Stomach (tissue), 4 donors: Measurements from ENCODE around the gene WDR7.

Experiments used
- POLR2A ChIP-seq, 4 donors: fragments of 450-650 bp; IDR thresholded peaks; one replicate each; pipeline ENCODE4 v1.6.1; 2016; ENCODE audit warnings: antibody characterized with exemption in 4 of 4, control low read depth in 2 of 4, mild to moderate bottlenecking in 1 of 4, moderate library complexity in 1 of 4
- TF ChIP-seq, protein P1 (sequence below), 7 experiments: fragments of 450-650 bp in 4 of 7; fragments of 200-600 bp in 3 of 7; sonication (generic) in 3 of 7; IDR thresholded peaks; one replicate each; pipeline ENCODE4 v1.5.1; 2016 to 2019; ENCODE audit warnings: antibody characterized with exemption in 7 of 7, control low read depth in 2 of 7, mild to moderate bottlenecking in 1 of 7

DNA sequence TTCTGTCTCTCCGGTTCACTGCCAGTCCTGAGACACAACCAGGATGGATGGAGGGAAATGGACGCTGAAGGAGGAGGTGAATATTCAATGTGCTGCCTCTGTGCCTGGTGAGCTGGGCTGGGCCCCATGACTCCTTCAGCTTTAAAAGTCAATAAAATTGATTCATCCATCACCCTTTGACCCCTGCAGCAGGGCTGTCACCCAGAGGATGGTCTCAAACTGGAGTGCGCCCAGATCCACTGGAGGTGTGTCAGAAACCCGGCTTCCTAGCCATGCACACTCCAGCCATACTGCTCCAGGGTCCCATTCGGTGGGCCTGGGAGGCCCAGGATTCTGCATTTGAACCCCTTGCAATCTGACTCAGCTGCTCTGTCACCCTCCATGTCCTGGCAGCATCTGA, 401.6 kb downstream of the WDR7 start:
- TF ChIP-seq POLR2A (IDR thresholded peaks at IDR 0.05) = no peak
- TF ChIP-seq, protein P1, sequence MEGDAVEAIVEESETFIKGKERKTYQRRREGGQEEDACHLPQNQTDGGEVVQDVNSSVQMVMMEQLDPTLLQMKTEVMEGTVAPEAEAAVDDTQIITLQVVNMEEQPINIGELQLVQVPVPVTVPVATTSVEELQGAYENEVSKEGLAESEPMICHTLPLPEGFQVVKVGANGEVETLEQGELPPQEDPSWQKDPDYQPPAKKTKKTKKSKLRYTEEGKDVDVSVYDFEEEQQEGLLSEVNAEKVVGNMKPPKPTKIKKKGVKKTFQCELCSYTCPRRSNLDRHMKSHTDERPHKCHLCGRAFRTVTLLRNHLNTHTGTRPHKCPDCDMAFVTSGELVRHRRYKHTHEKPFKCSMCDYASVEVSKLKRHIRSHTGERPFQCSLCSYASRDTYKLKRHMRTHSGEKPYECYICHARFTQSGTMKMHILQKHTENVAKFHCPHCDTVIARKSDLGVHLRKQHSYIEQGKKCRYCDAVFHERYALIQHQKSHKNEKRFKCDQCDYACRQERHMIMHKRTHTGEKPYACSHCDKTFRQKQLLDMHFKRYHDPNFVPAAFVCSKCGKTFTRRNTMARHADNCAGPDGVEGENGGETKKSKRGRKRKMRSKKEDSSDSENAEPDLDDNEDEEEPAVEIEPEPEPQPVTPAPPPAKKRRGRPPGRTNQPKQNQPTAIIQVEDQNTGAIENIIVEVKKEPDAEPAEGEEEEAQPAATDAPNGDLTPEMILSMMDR (IDR thresholded peaks at IDR 0.05) = no peak
